Stimulated activated CD4-positive, alpha-beta T cell treated with anti-CD3 and anti-CD28 coated beads, Interleukin-15, amount 100 ng/mL, for 24 hours (primary cell): ENCODE measurements around the gene CRMP1.

Source experiments
- DNase-seq: peaks from one replicate; pipeline ENCODE4 v3.0.0-alpha.2; 2020

The CRMP1 gene

GRCh38 chr4:5790546-5790857 is 102.4 kb downstream of the CRMP1 start:
- no peak for DNase-seq

GRCh38 chr4:5789141-5789540 is 103.7 kb downstream of the CRMP1 start:
- DNase-seq = no peak

- DNase-seq = no peak
These were observed 104.7 kb downstream of the CRMP1 start for GRCh38 chr4:5788144-5788543.

GRCh38 chr4:5787311-5787710 is 105.6 kb downstream of the CRMP1 start:
- no peak for DNase-seq

- no peak for DNase-seq
These were observed 106.8 kb downstream of the CRMP1 start for GRCh38 chr4:5785806-5786680.

GRCh38 chr4:5784960-5785611 is 107.8 kb downstream of the CRMP1 start:
- DNase-seq = no peak

GRCh38 chr4:5784021-5784420 is 108.9 kb downstream of the CRMP1 start:
- DNase-seq = no peak

GRCh38 chr4:5783486-5783885 is 109.4 kb downstream of the CRMP1 start:
- DNase-seq = no peak

- DNase-seq = no peak
These were observed 109.9 kb downstream of the CRMP1 start for GRCh38 chr4:5782829-5783476.

- no peak for DNase-seq
These were observed 111.2 kb downstream of the CRMP1 start for GRCh38 chr4:5781691-5782090.

- no peak for DNase-seq
These were observed 111.9 kb downstream of the CRMP1 start for GRCh38 chr4:5780831-5781480.

- no peak for DNase-seq
These were observed 116.4 kb downstream of the CRMP1 start for GRCh38 chr4:5776510-5776909.

- DNase-seq = no peak
These were observed 118.4 kb downstream of the CRMP1 start for GRCh38 chr4:5774416-5775036.

GRCh38 chr4:5773271-5773555 is 119.7 kb downstream of the CRMP1 start:
- no peak for DNase-seq

- DNase-seq = no peak
These were observed 120.2 kb downstream of the CRMP1 start for GRCh38 chr4:5772528-5773270.
